SK-N-SH (cell line): ENCODE measurements around the gene CDH13. TPM values are rescaled to one million over a fixed set of nuclear protein-coding genes. Genes with fewer than 3 reads are reported as not detected.

Experiments
- CTCF ChIA-PET: fragments of 300-600, 350-600 bp; formaldehyde crosslinking; extraction: SDS; loops from one replicate; lab custom pipeline; 2021; lab: Yijun Ruan, JAX
- POLR2A ChIA-PET: fragments of 350-600 bp; sonication (Branson Sonifier 250); formaldehyde crosslinking; extraction: SDS; loops from one replicate; lab custom pipeline; 2020; ENCODE audit warnings: antibody characterized with exemption, inconsistent platforms; lab: Yijun Ruan, JAX
- DNase-seq: peaks from one replicate; pipeline ENCODE4 v3.0.0; 2012
- H2AFZ ChIP-seq: fragments of 200-600 bp; sonication (generic); 2 replicates; pipeline ENCODE4 v1.8.1; 2016; ENCODE audit warnings: antibody characterized with exemption, mild to moderate bottlenecking, low read depth
- H3F3A ChIP-seq: fragments of 200-600 bp; sonication (generic); replicated peaks from 2 replicates; pipeline ENCODE3; 2016; ENCODE audit warnings: antibody characterized with exemption, mild to moderate bottlenecking; ENCODE audit not compliant: insufficient read depth
- H3K27ac ChIP-seq, 2 experiments: fragments of 200-500 bp in 1 of 2; fragments of 200-600 bp in 1 of 2; sonication (Bioruptor generic) in 1 of 2; sonication (generic), shearing (Covaris generic) in 1 of 2; 2 replicates each; pipeline versions ENCODE4 v1.5.1 to v1.6.1; 2014 to 2016; ENCODE audit warnings: low read depth in 2 of 2, inconsistent platforms in 1 of 2, low read length in 1 of 2, mild to moderate bottlenecking in 1 of 2, mixed read lengths in 1 of 2
- H3K27me3 ChIP-seq: fragments of 200-600 bp; sonication (generic), shearing (Covaris generic); 2 replicates; pipeline ENCODE4 v1.6.1; 2016; ENCODE audit warnings: mixed run types; ENCODE audit not compliant: insufficient read depth
- H3K36me3 ChIP-seq, 2 experiments: fragments of 200-500 bp in 1 of 2; fragments of 200-600 bp in 1 of 2; sonication (Bioruptor generic) in 1 of 2; sonication (generic) in 1 of 2; replicated peaks in 1 of 2; 2 replicates each; pipeline versions ENCODE3 to v1.5.1; 2014 to 2016; ENCODE audit warnings: low read length in 1 of 2, mild to moderate bottlenecking in 1 of 2; ENCODE audit not compliant: insufficient read depth in 2 of 2, control insufficient read depth in 1 of 2
- H3K4me1 ChIP-seq, 2 experiments: fragments of 200-500 bp in 1 of 2; fragments of 200-600 bp in 1 of 2; sonication (Bioruptor generic) in 1 of 2; sonication (generic), shearing (Covaris generic) in 1 of 2; 2 replicates each; pipeline versions ENCODE4 v1.5.1 to v1.6.1; 2014 to 2016; ENCODE audit warnings: low read depth in 1 of 2, low read length in 1 of 2, mixed run types in 1 of 2; ENCODE audit not compliant: insufficient read depth in 2 of 2, control insufficient read depth in 1 of 2
- H3K4me2 ChIP-seq: fragments of 200-600 bp; sonication (generic), shearing (Covaris generic); 2 replicates; pipeline ENCODE4 v1.6.1; 2017; ENCODE audit warnings: mixed run types
- H3K4me3 ChIP-seq, 2 experiments: fragments of 200-500 bp in 1 of 2; fragments of 200-600 bp in 1 of 2; sonication (Bioruptor generic) in 1 of 2; sonication (generic), shearing (Covaris generic) in 1 of 2; 2 replicates each; pipeline versions ENCODE4 v1.5.1 to v1.8.1; 2014 to 2016; ENCODE audit warnings: low read depth in 2 of 2, inconsistent platforms in 1 of 2, low read length in 1 of 2, mild to moderate bottlenecking in 1 of 2, mixed read lengths in 1 of 2, moderate library complexity in 1 of 2
- H3K79me2 ChIP-seq: fragments of 200-600 bp; sonication (generic); 2 replicates; pipeline ENCODE4 v1.8.1; 2017; ENCODE audit warnings: mild to moderate bottlenecking; ENCODE audit not compliant: insufficient read depth
- H3K9ac ChIP-seq: fragments of 200-600 bp; sonication (generic); 2 replicates; pipeline ENCODE4 v1.6.1; 2017; ENCODE audit warnings: mixed run types
- H3K9me2 ChIP-seq: fragments of 200-600 bp; sonication (generic); 2 replicates; pipeline ENCODE4 v1.6.1; 2017; ENCODE audit warnings: mixed run types
- H3K9me3 ChIP-seq: fragments of 200-600 bp; sonication (generic); 2 replicates; pipeline ENCODE4 v1.6.1; 2017; ENCODE audit warnings: mixed run types, mild to moderate bottlenecking, moderate library complexity
- H4K20me1 ChIP-seq: fragments of 200-600 bp; sonication (generic); 2 replicates; pipeline ENCODE4 v1.6.1; 2017; ENCODE audit warnings: mild to moderate bottlenecking, mixed run types; ENCODE audit not compliant: insufficient read depth
- ELF1 ChIP-seq: IDR thresholded peaks from 2 replicates; pipeline ENCODE4 v1.4.0; 2012
- FOXJ3 ChIP-seq: sonication (generic); formaldehyde crosslinking; IDR thresholded peaks from 2 replicates; pipeline ENCODE4 v1.5.1; 2020; ENCODE audit warnings: mild to moderate bottlenecking, missing genetic modification reagents
- MEF2A ChIP-seq: IDR thresholded peaks from 2 replicates; pipeline ENCODE4 v1.4.0; 2012; ENCODE audit warnings: low read depth, borderline replicate concordance
- RCOR1 ChIP-seq: fragments of 150-350 bp; IDR thresholded peaks from 2 replicates; pipeline ENCODE4 v1.6.1; 2017; ENCODE audit warnings: antibody characterized with exemption, low read length
- RFX5 ChIP-seq: IDR thresholded peaks from 2 replicates; pipeline ENCODE4 v1.6.1; 2012; ENCODE audit warnings: mild to moderate bottlenecking, improper control_type of control experiment, low read length
- SMC3 ChIP-seq: IDR thresholded peaks from 2 replicates; pipeline ENCODE4 v1.6.1; 2012; ENCODE audit warnings: low read depth, low read length, improper control_type of control experiment
- TCF12 ChIP-seq: IDR thresholded peaks from 2 replicates; pipeline ENCODE4 v1.4.0; 2012
- YY1 ChIP-seq: IDR thresholded peaks from 2 replicates; pipeline ENCODE4 v1.4.0; 2012; ENCODE audit warnings: low read depth, mild to moderate bottlenecking
- WGBS: methylation state at CpG from one replicate; pipeline ENCODE4 v1.1.6; 2017; ENCODE audit warnings: low lambda C conversion rate; 5-methylcytosine and 5-hydroxymethylcytosine counted together
- polyA plus RNA-seq, 3 experiments: library from polyadenylated mRNA; depleted of rRNA; stranded (reverse); fragments of >200 nt; gene quantifications; 2 replicates each; pipeline ENCODE4 v1.2.3, GENCODE V29; 2012
- TF ChIP-seq, protein P1 (sequence below): fragments of 200-600 bp; sonication (generic); IDR thresholded peaks from 2 replicates; pipeline ENCODE4 v1.6.1; 2017; ENCODE audit warnings: antibody characterized with exemption, mild to moderate bottlenecking, moderate library complexity
- TF ChIP-seq, protein P2 (sequence below): IDR thresholded peaks from 2 replicates; pipeline ENCODE4 v1.6.1; 2012; ENCODE audit warnings: mild to moderate bottlenecking, low read depth, low read length, moderate library complexity
- TF ChIP-seq, protein P3 (sequence below): IDR thresholded peaks from 2 replicates; pipeline ENCODE4; 2012

The CDH13 gene
- polyA plus RNA-seq, 1 of the 3 experiments (the other 2 are of a cell fraction), result 93.0 TPM

DNA sequence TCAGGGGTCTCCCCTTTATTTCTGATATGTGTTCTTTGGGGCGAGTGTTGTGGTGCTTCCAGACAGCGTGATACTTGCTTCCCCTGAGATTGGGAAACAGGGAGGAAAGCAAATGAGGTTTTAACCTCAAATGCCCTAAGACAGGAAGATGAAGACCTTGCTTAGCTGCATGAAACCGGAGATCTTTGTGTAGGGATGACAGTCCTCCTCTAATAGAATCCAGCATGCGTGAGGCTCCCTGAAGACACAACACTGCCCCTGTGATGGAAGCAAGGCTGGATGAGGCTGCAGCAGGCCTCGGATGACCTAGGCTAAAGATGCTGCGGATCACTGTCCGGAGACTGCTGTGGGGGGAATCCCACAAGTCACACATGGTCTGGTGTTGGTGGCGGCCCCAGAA lies 491.0 kb downstream of the CDH13 start:
- H3K9ac ChIP-seq, result no peak overlapping the region
- 42% methylated on average over 5 of the region's 8 CpGs for WGBS

More for the DNA sequence above, 491.0 kb downstream of the CDH13 start:
- Histone ChIP-seq H3K79me2 (no peaks in the 10 kb centered on the region), H3K9me3 (no peaks in the 10 kb centered on the region), H3K9me2 (no peaks in the 10 kb centered on the region), H3K36me3 (no peaks in the 10 kb centered on the region), H2AFZ (no peak overlapping the region), H3F3A (peaks cover 3% of the 10 kb centered on the region), H3K4me3 (no peak overlapping the region), H3K4me1 (no peaks in the 10 kb centered on the region), H3K27me3 (no peaks in the 10 kb centered on the region), H3K4me2 (no peak overlapping the region), H4K20me1 (no peaks in the 10 kb centered on the region), H3K27ac (no peak overlapping the region)
- TF ChIP-seq RCOR1 (no peak), RFX5 (no peak), YY1 (no peak), ELF1 (no peak), TCF12 (no peak), SMC3 (no peak), MEF2A (no peak), FOXJ3 (CRISPR knock-in tag) (no peak)
- TF ChIP-seq, protein P1, sequence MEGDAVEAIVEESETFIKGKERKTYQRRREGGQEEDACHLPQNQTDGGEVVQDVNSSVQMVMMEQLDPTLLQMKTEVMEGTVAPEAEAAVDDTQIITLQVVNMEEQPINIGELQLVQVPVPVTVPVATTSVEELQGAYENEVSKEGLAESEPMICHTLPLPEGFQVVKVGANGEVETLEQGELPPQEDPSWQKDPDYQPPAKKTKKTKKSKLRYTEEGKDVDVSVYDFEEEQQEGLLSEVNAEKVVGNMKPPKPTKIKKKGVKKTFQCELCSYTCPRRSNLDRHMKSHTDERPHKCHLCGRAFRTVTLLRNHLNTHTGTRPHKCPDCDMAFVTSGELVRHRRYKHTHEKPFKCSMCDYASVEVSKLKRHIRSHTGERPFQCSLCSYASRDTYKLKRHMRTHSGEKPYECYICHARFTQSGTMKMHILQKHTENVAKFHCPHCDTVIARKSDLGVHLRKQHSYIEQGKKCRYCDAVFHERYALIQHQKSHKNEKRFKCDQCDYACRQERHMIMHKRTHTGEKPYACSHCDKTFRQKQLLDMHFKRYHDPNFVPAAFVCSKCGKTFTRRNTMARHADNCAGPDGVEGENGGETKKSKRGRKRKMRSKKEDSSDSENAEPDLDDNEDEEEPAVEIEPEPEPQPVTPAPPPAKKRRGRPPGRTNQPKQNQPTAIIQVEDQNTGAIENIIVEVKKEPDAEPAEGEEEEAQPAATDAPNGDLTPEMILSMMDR, result no peak
- TF ChIP-seq, protein P2, sequence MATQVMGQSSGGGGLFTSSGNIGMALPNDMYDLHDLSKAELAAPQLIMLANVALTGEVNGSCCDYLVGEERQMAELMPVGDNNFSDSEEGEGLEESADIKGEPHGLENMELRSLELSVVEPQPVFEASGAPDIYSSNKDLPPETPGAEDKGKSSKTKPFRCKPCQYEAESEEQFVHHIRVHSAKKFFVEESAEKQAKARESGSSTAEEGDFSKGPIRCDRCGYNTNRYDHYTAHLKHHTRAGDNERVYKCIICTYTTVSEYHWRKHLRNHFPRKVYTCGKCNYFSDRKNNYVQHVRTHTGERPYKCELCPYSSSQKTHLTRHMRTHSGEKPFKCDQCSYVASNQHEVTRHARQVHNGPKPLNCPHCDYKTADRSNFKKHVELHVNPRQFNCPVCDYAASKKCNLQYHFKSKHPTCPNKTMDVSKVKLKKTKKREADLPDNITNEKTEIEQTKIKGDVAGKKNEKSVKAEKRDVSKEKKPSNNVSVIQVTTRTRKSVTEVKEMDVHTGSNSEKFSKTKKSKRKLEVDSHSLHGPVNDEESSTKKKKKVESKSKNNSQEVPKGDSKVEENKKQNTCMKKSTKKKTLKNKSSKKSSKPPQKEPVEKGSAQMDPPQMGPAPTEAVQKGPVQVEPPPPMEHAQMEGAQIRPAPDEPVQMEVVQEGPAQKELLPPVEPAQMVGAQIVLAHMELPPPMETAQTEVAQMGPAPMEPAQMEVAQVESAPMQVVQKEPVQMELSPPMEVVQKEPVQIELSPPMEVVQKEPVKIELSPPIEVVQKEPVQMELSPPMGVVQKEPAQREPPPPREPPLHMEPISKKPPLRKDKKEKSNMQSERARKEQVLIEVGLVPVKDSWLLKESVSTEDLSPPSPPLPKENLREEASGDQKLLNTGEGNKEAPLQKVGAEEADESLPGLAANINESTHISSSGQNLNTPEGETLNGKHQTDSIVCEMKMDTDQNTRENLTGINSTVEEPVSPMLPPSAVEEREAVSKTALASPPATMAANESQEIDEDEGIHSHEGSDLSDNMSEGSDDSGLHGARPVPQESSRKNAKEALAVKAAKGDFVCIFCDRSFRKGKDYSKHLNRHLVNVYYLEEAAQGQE, result no peak
- TF ChIP-seq, protein P3, sequence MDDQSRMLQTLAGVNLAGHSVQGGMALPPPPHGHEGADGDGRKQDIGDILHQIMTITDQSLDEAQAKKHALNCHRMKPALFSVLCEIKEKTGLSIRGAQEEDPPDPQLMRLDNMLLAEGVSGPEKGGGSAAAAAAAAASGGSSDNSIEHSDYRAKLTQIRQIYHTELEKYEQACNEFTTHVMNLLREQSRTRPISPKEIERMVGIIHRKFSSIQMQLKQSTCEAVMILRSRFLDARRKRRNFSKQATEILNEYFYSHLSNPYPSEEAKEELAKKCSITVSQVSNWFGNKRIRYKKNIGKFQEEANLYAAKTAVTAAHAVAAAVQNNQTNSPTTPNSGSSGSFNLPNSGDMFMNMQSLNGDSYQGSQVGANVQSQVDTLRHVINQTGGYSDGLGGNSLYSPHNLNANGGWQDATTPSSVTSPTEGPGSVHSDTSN, result no peak
- no peak for DNase-seq
- CTCF ChIA-PET, result no interaction called here
- POLR2A ChIA-PET, result no interaction called here
